Measurements from ENCODE around the gene SH3BP5L.

SH3BP5L gene

GRCh38 chr1:248825136-248825535 is 579 bp downstream of the SH3BP5L start:
- peak; percentile 43 for DNase-seq

GRCh38 chr1:248824701-248825100 is 1.0 kb downstream of the SH3BP5L start:
- DNase-seq = peak; percentile 25

- DNase-seq = peak; percentile 12
Observed at GRCh38 chr1:248824301-248824700, 1.4 kb downstream of the SH3BP5L start.

- DNase-seq = no peak
Observed at GRCh38 chr1:248823517-248824001, 2.2 kb downstream of the SH3BP5L start.

- peak; percentile 43 for DNase-seq
Observed at GRCh38 chr1:248822148-248823032, 3.3 kb downstream of the SH3BP5L start.

- DNase-seq = no peak
Observed at GRCh38 chr1:248821641-248822040, 4.1 kb downstream of the SH3BP5L start.

- DNase-seq = peak; percentile 89
Observed at GRCh38 chr1:248821101-248821500, 4.6 kb downstream of the SH3BP5L start.

- DNase-seq = peak; percentile 20
Observed at GRCh38 chr1:248820041-248820585, 5.6 kb downstream of the SH3BP5L start.

- DNase-seq = peak; percentile 36
Observed at GRCh38 chr1:248818505-248819374, 7.0 kb downstream of the SH3BP5L start.

- peak; percentile 37 for DNase-seq
Observed at GRCh38 chr1:248817065-248817464, 8.7 kb downstream of the SH3BP5L start.

GRCh38 chr1:248816042-248816851 is 9.5 kb downstream of the SH3BP5L start:
- DNase-seq = no peak

- DNase-seq = no peak
Observed at GRCh38 chr1:248815407-248816034, 10.2 kb downstream of the SH3BP5L start.

- no peak for DNase-seq
Observed at GRCh38 chr1:248814351-248814750, 11.4 kb downstream of the SH3BP5L start.

GRCh38 chr1:248813546-248813945 is 12.2 kb downstream of the SH3BP5L start:
- DNase-seq = peak; percentile 39

- peak; percentile 37 for DNase-seq
Observed at GRCh38 chr1:248812736-248813425, 12.8 kb downstream of the SH3BP5L start.

GRCh38 chr1:248811514-248812490 is 13.9 kb downstream of the SH3BP5L start:
- peak; percentile 64 for DNase-seq

- peak; percentile 42 for DNase-seq
Observed at GRCh38 chr1:248810727-248811513, 14.8 kb downstream of the SH3BP5L start.

- DNase-seq = peak; percentile 37
Observed at GRCh38 chr1:248810000-248810726, 15.6 kb downstream of the SH3BP5L start.

Data from islet precursor cell (in vitro differentiated cells).